SK-N-SH (cell line): ENCODE measurements around the gene RAB3C. TPM values are rescaled to one million over a fixed set of nuclear protein-coding genes. Genes with fewer than 3 reads are reported as not detected.

Experiments
- CTCF ChIA-PET: fragments of 300-600, 350-600 bp; formaldehyde crosslinking; extraction: SDS; loops from one replicate; lab custom pipeline; 2021; lab: Yijun Ruan, JAX
- POLR2A ChIA-PET: fragments of 350-600 bp; sonication (Branson Sonifier 250); formaldehyde crosslinking; extraction: SDS; loops from one replicate; lab custom pipeline; 2020; ENCODE audit warnings: antibody characterized with exemption, inconsistent platforms; lab: Yijun Ruan, JAX
- DNase-seq: peaks from one replicate; pipeline ENCODE4 v3.0.0; 2012
- H2AFZ ChIP-seq: fragments of 200-600 bp; sonication (generic); 2 replicates; pipeline ENCODE4 v1.8.1; 2016; ENCODE audit warnings: antibody characterized with exemption, mild to moderate bottlenecking, low read depth
- H3F3A ChIP-seq: fragments of 200-600 bp; sonication (generic); replicated peaks from 2 replicates; pipeline ENCODE3; 2016; ENCODE audit warnings: antibody characterized with exemption, mild to moderate bottlenecking; ENCODE audit not compliant: insufficient read depth
- H3K27ac ChIP-seq, 2 experiments: fragments of 200-500 bp in 1 of 2; fragments of 200-600 bp in 1 of 2; sonication (Bioruptor generic) in 1 of 2; sonication (generic), shearing (Covaris generic) in 1 of 2; 2 replicates each; pipeline versions ENCODE4 v1.5.1 to v1.6.1; 2014 to 2016; ENCODE audit warnings: low read depth in 2 of 2, inconsistent platforms in 1 of 2, low read length in 1 of 2, mild to moderate bottlenecking in 1 of 2, mixed read lengths in 1 of 2
- H3K27me3 ChIP-seq: fragments of 200-600 bp; sonication (generic), shearing (Covaris generic); 2 replicates; pipeline ENCODE4 v1.6.1; 2016; ENCODE audit warnings: mixed run types; ENCODE audit not compliant: insufficient read depth
- H3K36me3 ChIP-seq, 2 experiments: fragments of 200-500 bp in 1 of 2; fragments of 200-600 bp in 1 of 2; sonication (Bioruptor generic) in 1 of 2; sonication (generic) in 1 of 2; replicated peaks in 1 of 2; 2 replicates each; pipeline versions ENCODE3 to v1.5.1; 2014 to 2016; ENCODE audit warnings: low read length in 1 of 2, mild to moderate bottlenecking in 1 of 2; ENCODE audit not compliant: insufficient read depth in 2 of 2, control insufficient read depth in 1 of 2
- H3K4me1 ChIP-seq, 2 experiments: fragments of 200-500 bp in 1 of 2; fragments of 200-600 bp in 1 of 2; sonication (Bioruptor generic) in 1 of 2; sonication (generic), shearing (Covaris generic) in 1 of 2; 2 replicates each; pipeline versions ENCODE4 v1.5.1 to v1.6.1; 2014 to 2016; ENCODE audit warnings: low read depth in 1 of 2, low read length in 1 of 2, mixed run types in 1 of 2; ENCODE audit not compliant: insufficient read depth in 2 of 2, control insufficient read depth in 1 of 2
- H3K4me2 ChIP-seq: fragments of 200-600 bp; sonication (generic), shearing (Covaris generic); 2 replicates; pipeline ENCODE4 v1.6.1; 2017; ENCODE audit warnings: mixed run types
- H3K4me3 ChIP-seq, 2 experiments: fragments of 200-500 bp in 1 of 2; fragments of 200-600 bp in 1 of 2; sonication (Bioruptor generic) in 1 of 2; sonication (generic), shearing (Covaris generic) in 1 of 2; 2 replicates each; pipeline versions ENCODE4 v1.5.1 to v1.8.1; 2014 to 2016; ENCODE audit warnings: low read depth in 2 of 2, inconsistent platforms in 1 of 2, low read length in 1 of 2, mild to moderate bottlenecking in 1 of 2, mixed read lengths in 1 of 2, moderate library complexity in 1 of 2
- H3K79me2 ChIP-seq: fragments of 200-600 bp; sonication (generic); 2 replicates; pipeline ENCODE4 v1.8.1; 2017; ENCODE audit warnings: mild to moderate bottlenecking; ENCODE audit not compliant: insufficient read depth
- H3K9ac ChIP-seq: fragments of 200-600 bp; sonication (generic); 2 replicates; pipeline ENCODE4 v1.6.1; 2017; ENCODE audit warnings: mixed run types
- H3K9me2 ChIP-seq: fragments of 200-600 bp; sonication (generic); 2 replicates; pipeline ENCODE4 v1.6.1; 2017; ENCODE audit warnings: mixed run types
- H3K9me3 ChIP-seq: fragments of 200-600 bp; sonication (generic); 2 replicates; pipeline ENCODE4 v1.6.1; 2017; ENCODE audit warnings: mixed run types, mild to moderate bottlenecking, moderate library complexity
- H4K20me1 ChIP-seq: fragments of 200-600 bp; sonication (generic); 2 replicates; pipeline ENCODE4 v1.6.1; 2017; ENCODE audit warnings: mild to moderate bottlenecking, mixed run types; ENCODE audit not compliant: insufficient read depth
- EP300 ChIP-seq, 2 experiments: IDR thresholded peaks; 2 replicates each; pipeline versions ENCODE4 v1.4.0 to v1.6.1; 2012; ENCODE audit warnings: borderline replicate concordance in 1 of 2, low read depth in 1 of 2, low read length in 1 of 2
- EZH2phosphoT487 ChIP-seq: fragments of 200-600 bp; sonication (generic); IDR thresholded peaks from 2 replicates; pipeline ENCODE4 v1.6.1; 2017; ENCODE audit warnings: low read depth, mixed run types, mild to moderate bottlenecking, antibody characterized with exemption, moderate library complexity, borderline replicate concordance
- FOSL2 ChIP-seq: IDR thresholded peaks from 2 replicates; pipeline ENCODE4 v1.4.0; 2012; ENCODE audit warnings: low read depth, mild to moderate bottlenecking, moderate library complexity, borderline replicate concordance
- FOXJ3 ChIP-seq: sonication (generic); formaldehyde crosslinking; IDR thresholded peaks from 2 replicates; pipeline ENCODE4 v1.5.1; 2020; ENCODE audit warnings: mild to moderate bottlenecking, missing genetic modification reagents
- FOXM1 ChIP-seq: IDR thresholded peaks from 2 replicates; pipeline ENCODE4 v1.4.0; 2012; ENCODE audit warnings: low read depth, mild to moderate bottlenecking
- GABPA ChIP-seq: IDR thresholded peaks from 2 replicates; pipeline ENCODE4 v1.4.0; 2012; ENCODE audit warnings: low read depth, mild to moderate bottlenecking
- GATA2 ChIP-seq: sonication (generic); formaldehyde crosslinking; IDR thresholded peaks from 2 replicates; pipeline ENCODE4 v1.5.0; 2020; ENCODE audit warnings: mild to moderate bottlenecking, missing genetic modification reagents
- NRF1 ChIP-seq: IDR thresholded peaks from 2 replicates; pipeline ENCODE4 v1.6.1; 2012; ENCODE audit warnings: low read depth, mild to moderate bottlenecking, low read length
- POLR2AphosphoS5 ChIP-seq: IDR thresholded peaks from 2 replicates; pipeline ENCODE4 v1.6.1; 2012; ENCODE audit warnings: low read depth, low read length
- RAD21 ChIP-seq: IDR thresholded peaks from 2 replicates; pipeline ENCODE4 v1.6.1; 2012; ENCODE audit warnings: mild to moderate bottlenecking, low read length
- TAF1 ChIP-seq: IDR thresholded peaks from 2 replicates; pipeline ENCODE4 v1.6.1; 2012; ENCODE audit warnings: low read depth, mild to moderate bottlenecking, low read length, moderate library complexity, borderline replicate concordance
- TEAD4 ChIP-seq: IDR thresholded peaks from 2 replicates; pipeline ENCODE4 v1.4.0; 2012; ENCODE audit warnings: mild to moderate bottlenecking, borderline replicate concordance; ENCODE audit not compliant: insufficient read depth
- YY1 ChIP-seq: IDR thresholded peaks from 2 replicates; pipeline ENCODE4 v1.4.0; 2012; ENCODE audit warnings: low read depth, mild to moderate bottlenecking
- WGBS: methylation state at CpG from one replicate; pipeline ENCODE4 v1.1.6; 2017; ENCODE audit warnings: low lambda C conversion rate; 5-methylcytosine and 5-hydroxymethylcytosine counted together
- polyA plus RNA-seq, 3 experiments: library from polyadenylated mRNA; depleted of rRNA; stranded (reverse); fragments of >200 nt; gene quantifications; 2 replicates each; pipeline ENCODE4 v1.2.3, GENCODE V29; 2012
- TF ChIP-seq, protein P1 (sequence below): IDR thresholded peaks from 2 replicates; pipeline ENCODE4 v1.4.0; 2012; ENCODE audit warnings: low read depth, borderline replicate concordance
- TF ChIP-seq, protein P2 (sequence below): IDR thresholded peaks from 2 replicates; pipeline ENCODE4 v1.6.1; 2012; ENCODE audit warnings: mild to moderate bottlenecking, low read depth, low read length, moderate library complexity
- TF ChIP-seq, protein P3 (sequence below): IDR thresholded peaks from 2 replicates; pipeline ENCODE4; 2012
- TF ChIP-seq, protein P4 (sequence below): IDR thresholded peaks from 2 replicates; pipeline ENCODE4 v1.4.0; 2012; ENCODE audit warnings: low read depth
- TF ChIP-seq, protein P5 (sequence below): fragments of 200-600 bp; sonication (generic); IDR thresholded peaks from 2 replicates; pipeline ENCODE4 v1.6.1; 2017; ENCODE audit warnings: antibody characterized with exemption, mild to moderate bottlenecking, moderate library complexity
- TF ChIP-seq, protein P6 (sequence below): fragments of 150-350 bp; IDR thresholded peaks from 2 replicates; pipeline ENCODE4 v1.6.1; 2017; ENCODE audit warnings: antibody characterized with exemption, low read length, low read depth, borderline replicate concordance

Gene RAB3C
- polyA plus RNA-seq, 1 of the 3 experiments (the other 2 are of a cell fraction): 0.03 TPM

DNA sequence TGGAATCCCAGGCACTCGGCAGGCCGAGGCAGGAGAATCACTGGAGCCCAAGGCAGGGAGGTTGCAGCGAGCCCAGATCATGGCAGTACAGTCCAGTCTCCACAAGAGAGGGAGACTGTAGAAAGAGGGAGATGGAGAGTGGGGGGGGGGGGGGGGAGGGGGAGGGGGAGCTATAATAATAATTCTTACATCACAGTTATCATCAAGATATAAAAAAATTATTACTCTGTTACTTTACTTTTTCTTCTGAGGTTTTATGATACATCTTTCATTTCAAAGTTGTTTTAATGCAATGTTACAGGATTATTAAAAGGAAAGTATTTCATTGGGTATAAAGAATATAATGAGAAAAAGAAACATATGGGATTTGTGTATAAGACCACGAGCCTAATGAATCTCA is 17.8 kb upstream of the RAB3C start:
- ChIA-PET CTCF (no interaction called here), POLR2A (no interaction called here)
- Histone ChIP-seq H3K9me3 (no peaks in the 10 kb centered on the region), H3K9ac (no peak overlapping the region), H3K36me3 (no peaks in the 10 kb centered on the region), H3K4me3 (no peak overlapping the region), H4K20me1 (no peaks in the 10 kb centered on the region), H3K27ac (no peak overlapping the region), H3K27me3 (no peaks in the 10 kb centered on the region), H3K79me2 (no peaks in the 10 kb centered on the region), H3F3A (no peaks in the 10 kb centered on the region), H2AFZ (no peak overlapping the region), H3K4me1 (no peaks in the 10 kb centered on the region), H3K9me2 (no peaks in the 10 kb centered on the region), H3K4me2 (no peak overlapping the region)
- no peak for TF ChIP-seq EZH2phosphoT487
- TF ChIP-seq, protein P1, sequence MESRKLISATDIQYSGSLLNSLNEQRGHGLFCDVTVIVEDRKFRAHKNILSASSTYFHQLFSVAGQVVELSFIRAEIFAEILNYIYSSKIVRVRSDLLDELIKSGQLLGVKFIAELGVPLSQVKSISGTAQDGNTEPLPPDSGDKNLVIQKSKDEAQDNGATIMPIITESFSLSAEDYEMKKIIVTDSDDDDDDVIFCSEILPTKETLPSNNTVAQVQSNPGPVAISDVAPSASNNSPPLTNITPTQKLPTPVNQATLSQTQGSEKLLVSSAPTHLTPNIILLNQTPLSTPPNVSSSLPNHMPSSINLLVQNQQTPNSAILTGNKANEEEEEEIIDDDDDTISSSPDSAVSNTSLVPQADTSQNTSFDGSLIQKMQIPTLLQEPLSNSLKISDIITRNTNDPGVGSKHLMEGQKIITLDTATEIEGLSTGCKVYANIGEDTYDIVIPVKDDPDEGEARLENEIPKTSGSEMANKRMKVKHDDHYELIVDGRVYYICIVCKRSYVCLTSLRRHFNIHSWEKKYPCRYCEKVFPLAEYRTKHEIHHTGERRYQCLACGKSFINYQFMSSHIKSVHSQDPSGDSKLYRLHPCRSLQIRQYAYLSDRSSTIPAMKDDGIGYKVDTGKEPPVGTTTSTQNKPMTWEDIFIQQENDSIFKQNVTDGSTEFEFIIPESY: no peak
- TF ChIP-seq EP300 (IDR thresholded peaks at IDR 0.05; ENCODE audit: borderline replicate concordance in 1 of 2, low read depth in 1 of 2, low read length in 1 of 2): no peak
- no peak for TF ChIP-seq POLR2AphosphoS5
- TF ChIP-seq GATA2: no peak
- TF ChIP-seq, protein P2, sequence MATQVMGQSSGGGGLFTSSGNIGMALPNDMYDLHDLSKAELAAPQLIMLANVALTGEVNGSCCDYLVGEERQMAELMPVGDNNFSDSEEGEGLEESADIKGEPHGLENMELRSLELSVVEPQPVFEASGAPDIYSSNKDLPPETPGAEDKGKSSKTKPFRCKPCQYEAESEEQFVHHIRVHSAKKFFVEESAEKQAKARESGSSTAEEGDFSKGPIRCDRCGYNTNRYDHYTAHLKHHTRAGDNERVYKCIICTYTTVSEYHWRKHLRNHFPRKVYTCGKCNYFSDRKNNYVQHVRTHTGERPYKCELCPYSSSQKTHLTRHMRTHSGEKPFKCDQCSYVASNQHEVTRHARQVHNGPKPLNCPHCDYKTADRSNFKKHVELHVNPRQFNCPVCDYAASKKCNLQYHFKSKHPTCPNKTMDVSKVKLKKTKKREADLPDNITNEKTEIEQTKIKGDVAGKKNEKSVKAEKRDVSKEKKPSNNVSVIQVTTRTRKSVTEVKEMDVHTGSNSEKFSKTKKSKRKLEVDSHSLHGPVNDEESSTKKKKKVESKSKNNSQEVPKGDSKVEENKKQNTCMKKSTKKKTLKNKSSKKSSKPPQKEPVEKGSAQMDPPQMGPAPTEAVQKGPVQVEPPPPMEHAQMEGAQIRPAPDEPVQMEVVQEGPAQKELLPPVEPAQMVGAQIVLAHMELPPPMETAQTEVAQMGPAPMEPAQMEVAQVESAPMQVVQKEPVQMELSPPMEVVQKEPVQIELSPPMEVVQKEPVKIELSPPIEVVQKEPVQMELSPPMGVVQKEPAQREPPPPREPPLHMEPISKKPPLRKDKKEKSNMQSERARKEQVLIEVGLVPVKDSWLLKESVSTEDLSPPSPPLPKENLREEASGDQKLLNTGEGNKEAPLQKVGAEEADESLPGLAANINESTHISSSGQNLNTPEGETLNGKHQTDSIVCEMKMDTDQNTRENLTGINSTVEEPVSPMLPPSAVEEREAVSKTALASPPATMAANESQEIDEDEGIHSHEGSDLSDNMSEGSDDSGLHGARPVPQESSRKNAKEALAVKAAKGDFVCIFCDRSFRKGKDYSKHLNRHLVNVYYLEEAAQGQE: no peak
- TF ChIP-seq FOXM1: no peak
- TF ChIP-seq TAF1: no peak
- TF ChIP-seq GABPA: no peak
- no peak for TF ChIP-seq YY1
- TF ChIP-seq FOSL2: no peak
- no peak for TF ChIP-seq NRF1
- TF ChIP-seq, protein P3, sequence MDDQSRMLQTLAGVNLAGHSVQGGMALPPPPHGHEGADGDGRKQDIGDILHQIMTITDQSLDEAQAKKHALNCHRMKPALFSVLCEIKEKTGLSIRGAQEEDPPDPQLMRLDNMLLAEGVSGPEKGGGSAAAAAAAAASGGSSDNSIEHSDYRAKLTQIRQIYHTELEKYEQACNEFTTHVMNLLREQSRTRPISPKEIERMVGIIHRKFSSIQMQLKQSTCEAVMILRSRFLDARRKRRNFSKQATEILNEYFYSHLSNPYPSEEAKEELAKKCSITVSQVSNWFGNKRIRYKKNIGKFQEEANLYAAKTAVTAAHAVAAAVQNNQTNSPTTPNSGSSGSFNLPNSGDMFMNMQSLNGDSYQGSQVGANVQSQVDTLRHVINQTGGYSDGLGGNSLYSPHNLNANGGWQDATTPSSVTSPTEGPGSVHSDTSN: no peak
- TF ChIP-seq RAD21: no peak
- no peak for TF ChIP-seq TEAD4
- no peak for TF ChIP-seq FOXJ3 (CRISPR knock-in tag)
- TF ChIP-seq, protein P4, sequence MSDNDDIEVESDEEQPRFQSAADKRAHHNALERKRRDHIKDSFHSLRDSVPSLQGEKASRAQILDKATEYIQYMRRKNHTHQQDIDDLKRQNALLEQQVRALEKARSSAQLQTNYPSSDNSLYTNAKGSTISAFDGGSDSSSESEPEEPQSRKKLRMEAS: no peak
- TF ChIP-seq, protein P5, sequence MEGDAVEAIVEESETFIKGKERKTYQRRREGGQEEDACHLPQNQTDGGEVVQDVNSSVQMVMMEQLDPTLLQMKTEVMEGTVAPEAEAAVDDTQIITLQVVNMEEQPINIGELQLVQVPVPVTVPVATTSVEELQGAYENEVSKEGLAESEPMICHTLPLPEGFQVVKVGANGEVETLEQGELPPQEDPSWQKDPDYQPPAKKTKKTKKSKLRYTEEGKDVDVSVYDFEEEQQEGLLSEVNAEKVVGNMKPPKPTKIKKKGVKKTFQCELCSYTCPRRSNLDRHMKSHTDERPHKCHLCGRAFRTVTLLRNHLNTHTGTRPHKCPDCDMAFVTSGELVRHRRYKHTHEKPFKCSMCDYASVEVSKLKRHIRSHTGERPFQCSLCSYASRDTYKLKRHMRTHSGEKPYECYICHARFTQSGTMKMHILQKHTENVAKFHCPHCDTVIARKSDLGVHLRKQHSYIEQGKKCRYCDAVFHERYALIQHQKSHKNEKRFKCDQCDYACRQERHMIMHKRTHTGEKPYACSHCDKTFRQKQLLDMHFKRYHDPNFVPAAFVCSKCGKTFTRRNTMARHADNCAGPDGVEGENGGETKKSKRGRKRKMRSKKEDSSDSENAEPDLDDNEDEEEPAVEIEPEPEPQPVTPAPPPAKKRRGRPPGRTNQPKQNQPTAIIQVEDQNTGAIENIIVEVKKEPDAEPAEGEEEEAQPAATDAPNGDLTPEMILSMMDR: no peak
- TF ChIP-seq, protein P6, sequence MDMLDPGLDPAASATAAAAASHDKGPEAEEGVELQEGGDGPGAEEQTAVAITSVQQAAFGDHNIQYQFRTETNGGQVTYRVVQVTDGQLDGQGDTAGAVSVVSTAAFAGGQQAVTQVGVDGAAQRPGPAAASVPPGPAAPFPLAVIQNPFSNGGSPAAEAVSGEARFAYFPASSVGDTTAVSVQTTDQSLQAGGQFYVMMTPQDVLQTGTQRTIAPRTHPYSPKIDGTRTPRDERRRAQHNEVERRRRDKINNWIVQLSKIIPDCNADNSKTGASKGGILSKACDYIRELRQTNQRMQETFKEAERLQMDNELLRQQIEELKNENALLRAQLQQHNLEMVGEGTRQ: no peak
- no peak for DNase-seq
- 59% methylated on average over 4 of the region's 4 CpGs for WGBS
